Psoas muscle (tissue), 8 donors: ENCODE data around the gene BRCA2. TPM values are rescaled to one million over a fixed set of nuclear protein-coding genes. Genes with fewer than 3 reads are reported as not detected.
A peak's percentile ranks its signal among the peaks of the same experiment; 100 is the strongest.

Experiments used
- ATAC-seq, 4 donors: fragments of 200-7000 bp; cut with Tn5 transposase; one replicate each; pipeline ENCODE4 v1.9.1; 2020; ENCODE audit warnings: moderate library complexity in 3 of 4, mild to moderate bottlenecking in 2 of 4
- DNase-seq, 2 donors: peaks; one replicate each; pipeline ENCODE4 v3.0.0-alpha.2; 2020
- H3K27ac ChIP-seq: fragments of 200-600 bp; one replicate; pipeline ENCODE4 v1.8.0; 2022
- H3K27me3 ChIP-seq, 3 donors: fragments of 200-600 bp in 1 of 3; one replicate each; pipeline versions ENCODE4 v1.6.1 to v1.8.0; 2013 to 2022; ENCODE audit warnings: low read length in 2 of 3, mild to moderate bottlenecking in 2 of 3, moderate library complexity in 1 of 3; ENCODE audit not compliant: insufficient read depth in 3 of 3
- H3K36me3 ChIP-seq, 2 donors: fragments of 200-600 bp in 1 of 2; one replicate each; pipeline versions ENCODE4 v1.6.1 to v1.8.0; 2013 to 2022; ENCODE audit warnings: low read depth in 1 of 2, mild to moderate bottlenecking in 1 of 2, moderate library complexity in 1 of 2; ENCODE audit not compliant: insufficient read depth in 1 of 2
- H3K4me1 ChIP-seq: fragments of 200-600 bp; one replicate; pipeline ENCODE4 v1.8.0; 2022
- H3K4me3 ChIP-seq: fragments of 200-600 bp; one replicate; pipeline ENCODE4 v1.8.0; 2022; ENCODE audit warnings: mild to moderate bottlenecking
- H3K9me3 ChIP-seq: fragments of 200-600 bp; one replicate; pipeline ENCODE4 v1.8.0; 2022
- CTCF ChIP-seq: fragments of 200-600 bp; IDR thresholded peaks from one replicate; pipeline ENCODE4 v1.8.0; 2022; ENCODE audit warnings: antibody characterized with exemption
- WGBS, 3 donors: extraction: QIAGEN DNeasy Blood & Tissue Kit; methylation state at CpG; one replicate each; pipeline versions ENCODE4 v1.1.6 to v1.1.7; 2013; 5-methylcytosine and 5-hydroxymethylcytosine counted together
- intact Hi-C, 2 donors: fragments of 100-400 bp; cut with DNase I; formaldehyde crosslinking; loops; one replicate each; pipeline versions ENCODE4 v1.11.0 to v1.14.2; 2022
- polyA plus RNA-seq, 3 donors: library from polyadenylated mRNA; stranded (reverse); fragments of 200-250 nt; gene quantifications; one replicate each; pipeline ENCODE4 v1.2.3, GENCODE V29; 2013
- total RNA-seq, 4 donors: library from RNA; stranded (reverse); fragmentation: NEBNext Ultra II Directional in 2 of 4; extraction: Animal tissue kit (Norgen Biotek cat#: 25700) in 2 of 4; gene quantifications; one replicate each; pipeline versions ENCODE4 v1.2.1 to v1.2.4, GENCODE V29; 2021 to 2023
- donor health status: healthy with polysubstance abuse.
- donor health status: DM: no; HTN: no; CAD: no; lungs with moderate emphysema.
- donor health status: Bipolar disorder and iron deficiency.
- donor health status: healthy.
- donor health status: DM: yes; HTN: yes; CAD: no.
- donor health status: DM: no; HTN: no; CAD: no.
- donor health status: DM: no; HTN: no; CAD: no.
- donor health status: DM: yes; HTN: yes; CAD: no.

Gene BRCA2
- total and polyA plus RNA-seq, 7 donors, result 0.01 to 0.34 (median 0.11) TPM

GRCh38 chr13:32282096-32282711 lies 33.1 kb upstream of the BRCA2 start:
- intact Hi-C loops, result no loop called here
- Histone ChIP-seq H3K27me3 (no peaks in the 10 kb centered on the region), H3K27ac (no peak overlapping the region), H3K9me3 (no peaks in the 10 kb centered on the region), H3K4me3 (no peak overlapping the region), H3K36me3 (peaks cover 6 to 67% of the 10 kb centered on the region in 2 donors), H3K4me1 (peaks cover 4% of the 10 kb centered on the region)
- 83 to 87% (median 86%) methylated on average over 2 of the region's 2 CpGs for WGBS, 3 donors
- no peak for ATAC-seq
- DNase-seq, result no peak
- no peak for TF ChIP-seq CTCF

DNA sequence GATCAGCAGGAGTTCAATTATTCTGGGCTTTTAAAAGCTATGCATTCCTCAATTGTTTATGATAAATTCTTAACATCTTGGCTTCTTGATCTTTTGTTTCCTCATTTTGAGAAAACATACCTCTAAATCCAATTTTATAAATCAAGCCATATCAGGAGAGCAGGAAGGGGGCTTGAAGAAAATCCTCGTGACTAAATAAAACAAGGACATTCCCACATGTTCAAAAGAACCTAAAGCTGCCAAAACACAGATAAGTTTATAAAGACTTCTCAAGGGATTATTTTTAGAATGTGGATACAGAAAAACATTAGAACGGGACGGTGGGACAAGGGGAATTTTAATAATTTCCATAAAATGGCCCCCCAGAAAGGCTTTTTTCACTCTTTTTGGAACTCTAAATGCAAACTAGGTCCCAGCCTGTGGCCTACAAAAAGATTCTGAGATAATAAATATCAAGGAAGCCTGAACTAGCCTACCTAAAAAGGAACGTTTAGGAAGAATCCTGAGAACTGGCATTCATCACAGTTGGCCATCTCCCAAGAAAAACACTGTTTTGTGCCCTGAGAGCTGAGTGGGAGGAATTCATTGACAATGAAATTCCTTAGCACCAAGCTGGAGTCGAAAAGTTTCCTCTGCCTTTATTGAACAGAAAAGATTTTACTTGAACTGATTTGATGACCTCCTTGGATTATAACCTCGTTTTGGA lies 30.2 kb upstream of the BRCA2 start:
- Histone ChIP-seq H3K27ac (peak overlapping the region; percentile 26), H3K4me3 (no peak overlapping the region), H3K36me3 (peaks cover 3 to 55% of the 10 kb centered on the region in 2 donors), H3K4me1 (peaks cover 4% of the 10 kb centered on the region), H3K27me3 (no peaks in the 10 kb centered on the region), H3K9me3 (no peaks in the 10 kb centered on the region)
- intact Hi-C loops, result no loop called here
- ATAC-seq (no peak), DNase-seq (no peak)
- 34 to 44% (median 44%) methylated on average over 6 of the region's 6 CpGs for WGBS, 3 donors
- TF ChIP-seq CTCF, result no peak

DNA sequence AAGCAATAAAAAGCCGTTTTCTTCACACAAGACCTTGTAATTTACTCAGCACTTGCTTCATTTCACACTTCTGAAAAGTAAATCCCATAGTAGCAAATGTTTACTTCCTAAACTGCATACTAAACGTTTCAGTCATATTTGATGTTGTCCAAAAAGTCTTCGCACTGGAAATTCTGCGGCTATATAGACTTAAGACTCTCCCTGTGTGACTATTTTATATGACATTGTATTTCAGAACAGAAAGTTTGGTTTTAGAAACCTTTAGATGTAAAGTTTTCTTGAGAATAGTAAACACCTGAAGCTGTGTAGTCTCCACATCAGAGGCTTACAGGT lies 29.7 kb upstream of the BRCA2 start:
- DNase-seq (no peak), ATAC-seq (no peak)
- intact Hi-C loops, result no loop called here
- no peaks in the 10 kb centered on the region for H3K9me3 ChIP-seq
- peaks cover 3 to 55% of the 10 kb centered on the region in 2 donors for H3K36me3 ChIP-seq
- no peaks in the 10 kb centered on the region for H3K27me3 ChIP-seq
- H3K4me1 ChIP-seq, result peaks cover 4% of the 10 kb centered on the region
- H3K27ac ChIP-seq, result peak overlapping the region; percentile 26
- no peak for TF ChIP-seq CTCF
- 46 to 52% (median 50%) methylated on average over 4 of the region's 4 CpGs for WGBS, 3 donors
- no peak overlapping the region for H3K4me3 ChIP-seq

DNA sequence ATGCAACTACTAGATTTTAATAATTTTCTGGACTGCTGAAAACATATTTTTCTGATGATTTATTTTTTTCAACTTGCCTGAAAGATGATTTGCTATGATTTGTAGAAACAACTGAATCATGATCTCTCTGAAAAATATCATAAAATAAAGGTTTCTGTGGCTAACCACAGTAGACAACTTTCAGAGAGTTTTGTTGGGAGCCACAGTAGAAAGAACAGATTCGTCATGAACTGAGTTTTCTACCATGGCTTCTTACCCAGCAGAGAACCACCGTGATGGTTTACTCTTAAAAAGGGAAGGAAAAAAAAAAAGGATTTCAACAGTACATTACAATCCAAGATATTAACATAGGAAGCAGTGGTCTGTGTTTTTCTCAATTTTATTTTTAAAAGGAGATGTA lies 18.1 kb upstream of the BRCA2 start:
- peaks cover 0 to 7% (median 0%) of the 10 kb centered on the region in 3 donors for H3K27me3 ChIP-seq
- no peak for TF ChIP-seq CTCF
- H3K9me3 ChIP-seq, result no peaks in the 10 kb centered on the region
- intact Hi-C loops, result no loop called here
- no peaks in the 10 kb centered on the region for H3K4me1 ChIP-seq
- H3K27ac ChIP-seq, result no peak overlapping the region
- 74 to 86% (median 83%) methylated on average over 2 of the region's 2 CpGs for WGBS, 3 donors
- no peak for DNase-seq
- H3K4me3 ChIP-seq, result no peak overlapping the region
- H3K36me3 ChIP-seq, result peaks cover 2 to 41% of the 10 kb centered on the region in 2 donors
- no peak for ATAC-seq
